HG03571 (cell line): ENCODE results near the gene GTPBP1.

ENCODE experiments used
- ATAC-seq: cut with Tn5 transposase; IDR thresholded peaks from one replicate; pipeline ENCODE4 v1.9.1; 2021; ENCODE audit not compliant: unreplicated experiment

The GTPBP1 gene

GRCh38 chr22:38700789-38701628 lies 4.7 kb upstream of the GTPBP1 start, which contains the start of gene JOSD1:
Gene JOSD1 (minus strand): TSS chr22:38700943. CDS start chr22:38699987, 956 bp downstream.
- peak; percentile 31 for ATAC-seq

- no peak for ATAC-seq
Observed at GRCh38 chr22:38704654-38705234, 1.0 kb upstream of the GTPBP1 start.

GRCh38 chr22:38706101-38706900 lies 557 bp downstream of the GTPBP1 start:
- peak; percentile 2 for ATAC-seq

GRCh38 chr22:38706901-38707195 lies 1.1 kb downstream of the GTPBP1 start:
- ATAC-seq: no peak

- no peak for ATAC-seq
Observed at GRCh38 chr22:38707346-38707745, 1.6 kb downstream of the GTPBP1 start.

- no peak for ATAC-seq
Observed at GRCh38 chr22:38707984-38708383, 2.2 kb downstream of the GTPBP1 start.

GRCh38 chr22:38709306-38709705 lies 3.6 kb downstream of the GTPBP1 start:
- ATAC-seq: no peak

GRCh38 chr22:38710351-38710750 lies 4.6 kb downstream of the GTPBP1 start:
- no peak for ATAC-seq

- ATAC-seq: no peak
Observed at GRCh38 chr22:38710866-38711265, 5.1 kb downstream of the GTPBP1 start.

- no peak for ATAC-seq
Observed at GRCh38 chr22:38712486-38713207, 6.9 kb downstream of the GTPBP1 start.

GRCh38 chr22:38713921-38714320 lies 8.2 kb downstream of the GTPBP1 start:
- ATAC-seq: no peak

GRCh38 chr22:38715176-38715764 lies 9.5 kb downstream of the GTPBP1 start:
- no peak for ATAC-seq

GRCh38 chr22:38715852-38716251 lies 10.1 kb downstream of the GTPBP1 start:
- no peak for ATAC-seq

GRCh38 chr22:38716271-38716670 lies 10.5 kb downstream of the GTPBP1 start:
- ATAC-seq: no peak

GRCh38 chr22:38716826-38717225 lies 11.1 kb downstream of the GTPBP1 start:
- ATAC-seq: no peak

GRCh38 chr22:38717244-38717643 lies 11.5 kb downstream of the GTPBP1 start:
- ATAC-seq: no peak

GRCh38 chr22:38718414-38718813 lies 12.7 kb downstream of the GTPBP1 start:
- ATAC-seq: no peak

GRCh38 chr22:38719196-38719595 lies 13.5 kb downstream of the GTPBP1 start:
- ATAC-seq: no peak

- ATAC-seq: no peak
Observed at GRCh38 chr22:38720350-38720749, 14.6 kb downstream of the GTPBP1 start.

- ATAC-seq: no peak
Observed at GRCh38 chr22:38721551-38721950, 15.8 kb downstream of the GTPBP1 start.

- no peak for ATAC-seq
Observed at GRCh38 chr22:38724176-38724575, 18.4 kb downstream of the GTPBP1 start.
